Tibial nerve (tissue), 4 donors: Measurements from ENCODE around the gene ATP8A2. TPM values are rescaled to one million over a fixed set of nuclear protein-coding genes. Genes with fewer than 3 reads are reported as not detected.

Experiments
- DNase-seq, 2 donors: peaks; one replicate each; pipeline ENCODE4 v3.0.0-alpha.2; 2019; ENCODE audit warnings: low spot score in 2 of 2
- H3K27ac ChIP-seq, 4 donors: fragments of 200-600 bp; sonication (generic) in 3 of 4; one replicate each; pipeline ENCODE4 v1.5.1; 2017 to 2019; ENCODE audit warnings: mild to moderate bottlenecking in 1 of 4
- H3K27me3 ChIP-seq, 2 donors: fragments of 200-600 bp; sonication (generic) in 1 of 2; one replicate each; pipeline versions ENCODE4 v1.5.1 to v1.6.0; 2017 to 2019
- H3K36me3 ChIP-seq, 3 donors: fragments of 200-600 bp; sonication (generic); one replicate each; pipeline ENCODE4 v1.5.1; 2018 to 2019
- H3K4me1 ChIP-seq, 4 donors: fragments of 200-600 bp; sonication (generic) in 3 of 4; one replicate each; pipeline ENCODE4 v1.5.1; 2017 to 2019
- H3K4me3 ChIP-seq, 4 donors: fragments of 200-600 bp; sonication (generic) in 3 of 4; one replicate each; pipeline ENCODE4 v1.5.1; 2017 to 2019; ENCODE audit warnings: mild to moderate bottlenecking in 1 of 4, moderate library complexity in 1 of 4
- H3K9me3 ChIP-seq, 4 donors: fragments of 200-600 bp; sonication (generic) in 3 of 4; one replicate each; pipeline ENCODE4 v1.5.1; 2017 to 2019
- EP300 ChIP-seq, 2 donors: sonication (generic); formaldehyde crosslinking; IDR thresholded peaks; one replicate each; pipeline ENCODE4 v1.6.1; 2017; ENCODE audit warnings: antibody characterized with exemption in 2 of 2, mild to moderate bottlenecking in 1 of 2
- POLR2A ChIP-seq, 2 donors: fragments of 450-650 bp; IDR thresholded peaks; one replicate each; pipeline ENCODE4 v1.6.1; 2017; ENCODE audit warnings: antibody characterized with exemption in 2 of 2, mild to moderate bottlenecking in 2 of 2, moderate library complexity in 2 of 2
- WGBS, 2 donors: methylation state at CpG; one replicate each; pipeline ENCODE4 v1.1.5; 2018; 5-methylcytosine and 5-hydroxymethylcytosine counted together
- total RNA-seq, 4 donors: library from RNA; depleted of rRNA; stranded (reverse); fragments of >200 nt; gene quantifications; one replicate each; pipeline ENCODE4 v1.1.0, GENCODE V29; 2016
- TF ChIP-seq, protein P1 (sequence below), 5 experiments: fragments of 200-600 bp in 3 of 5; fragments of 450-650 bp in 2 of 5; sonication (generic) in 3 of 5; IDR thresholded peaks; one replicate each; pipeline ENCODE4 v1.5.1; 2016 to 2019; ENCODE audit warnings: antibody characterized with exemption in 5 of 5, mild to moderate bottlenecking in 3 of 5, moderate library complexity in 2 of 5

ATP8A2 gene
- total RNA-seq, 4 donors from 2014 or later, result 0.30 to 1.7 (median 0.61) TPM

- TF ChIP-seq EP300 (IDR thresholded peaks at IDR 0.05) (no peak), POLR2A (IDR thresholded peaks at IDR 0.05) (no peak)
- TF ChIP-seq, protein P1, sequence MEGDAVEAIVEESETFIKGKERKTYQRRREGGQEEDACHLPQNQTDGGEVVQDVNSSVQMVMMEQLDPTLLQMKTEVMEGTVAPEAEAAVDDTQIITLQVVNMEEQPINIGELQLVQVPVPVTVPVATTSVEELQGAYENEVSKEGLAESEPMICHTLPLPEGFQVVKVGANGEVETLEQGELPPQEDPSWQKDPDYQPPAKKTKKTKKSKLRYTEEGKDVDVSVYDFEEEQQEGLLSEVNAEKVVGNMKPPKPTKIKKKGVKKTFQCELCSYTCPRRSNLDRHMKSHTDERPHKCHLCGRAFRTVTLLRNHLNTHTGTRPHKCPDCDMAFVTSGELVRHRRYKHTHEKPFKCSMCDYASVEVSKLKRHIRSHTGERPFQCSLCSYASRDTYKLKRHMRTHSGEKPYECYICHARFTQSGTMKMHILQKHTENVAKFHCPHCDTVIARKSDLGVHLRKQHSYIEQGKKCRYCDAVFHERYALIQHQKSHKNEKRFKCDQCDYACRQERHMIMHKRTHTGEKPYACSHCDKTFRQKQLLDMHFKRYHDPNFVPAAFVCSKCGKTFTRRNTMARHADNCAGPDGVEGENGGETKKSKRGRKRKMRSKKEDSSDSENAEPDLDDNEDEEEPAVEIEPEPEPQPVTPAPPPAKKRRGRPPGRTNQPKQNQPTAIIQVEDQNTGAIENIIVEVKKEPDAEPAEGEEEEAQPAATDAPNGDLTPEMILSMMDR (IDR thresholded peaks at IDR 0.05), result no peak
- H3K36me3 ChIP-seq, result no peaks in the 10 kb centered on the region
- no peak overlapping the region for H3K27ac ChIP-seq
- DNase-seq, result no peak
- 56 to 68% methylated on average over 7 of the region's 7 CpGs for WGBS, 2 donors
- H3K4me1 ChIP-seq, result no peaks in the 10 kb centered on the region
- no peaks in the 10 kb centered on the region for H3K9me3 ChIP-seq
- H3K4me3 ChIP-seq, result no peak overlapping the region
- no peaks in the 10 kb centered on the region for H3K27me3 ChIP-seq
Measured at GRCh38 chr13:25776722-25777121, 404.9 kb downstream of the ATP8A2 start.

- TF ChIP-seq POLR2A (IDR thresholded peaks at IDR 0.05) (no peak), EP300 (IDR thresholded peaks at IDR 0.05) (no peak)
Measured at GRCh38 chr13:25777509-25777908, 405.7 kb downstream of the ATP8A2 start.

DNA sequence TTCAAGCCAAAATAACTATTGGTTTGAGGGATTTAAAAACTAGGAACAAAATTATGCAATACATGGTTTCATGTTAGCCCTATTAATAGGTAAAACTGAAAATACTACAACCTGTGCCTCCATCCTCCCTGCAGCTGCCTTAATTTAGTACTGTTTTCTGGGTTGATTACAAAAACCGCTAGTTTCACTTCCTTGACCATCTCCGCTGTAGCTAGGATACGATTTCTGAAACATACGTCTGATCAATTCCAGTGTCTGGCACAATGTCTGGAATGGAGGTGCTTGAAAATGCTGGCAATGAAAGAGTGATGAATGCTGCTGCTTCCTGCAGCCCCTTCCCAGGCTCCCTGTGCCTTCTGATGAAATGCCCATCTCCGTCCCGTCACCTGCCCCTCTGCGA, 406.6 kb downstream of the ATP8A2 start:
- Histone ChIP-seq H3K9me3 (no peaks in the 10 kb centered on the region), H3K27me3 (no peaks in the 10 kb centered on the region), H3K4me1 (no peaks in the 10 kb centered on the region), H3K36me3 (no peaks in the 10 kb centered on the region), H3K27ac (no peak overlapping the region), H3K4me3 (no peak overlapping the region)
- 87 to 92% methylated on average over 7 of the region's 7 CpGs for WGBS, 2 donors
- no peak for TF ChIP-seq EP300 (IDR thresholded peaks at IDR 0.05)
- no peak for TF ChIP-seq POLR2A (IDR thresholded peaks at IDR 0.05)
- TF ChIP-seq, protein P1 (IDR thresholded peaks at IDR 0.05), result no peak
- no peak for DNase-seq

More at GRCh38 chr13:25777509-25777908, 405.7 kb downstream of the ATP8A2 start:
- H3K27me3 ChIP-seq, result no peaks in the 10 kb centered on the region
- H3K27ac ChIP-seq, result no peak overlapping the region
- DNase-seq, result no peak
- no peak overlapping the region for H3K4me3 ChIP-seq
- 90 to 91% methylated on average over 2 of the region's 2 CpGs for WGBS, 2 donors
- no peaks in the 10 kb centered on the region for H3K4me1 ChIP-seq
- no peaks in the 10 kb centered on the region for H3K9me3 ChIP-seq
- no peaks in the 10 kb centered on the region for H3K36me3 ChIP-seq

DNA sequence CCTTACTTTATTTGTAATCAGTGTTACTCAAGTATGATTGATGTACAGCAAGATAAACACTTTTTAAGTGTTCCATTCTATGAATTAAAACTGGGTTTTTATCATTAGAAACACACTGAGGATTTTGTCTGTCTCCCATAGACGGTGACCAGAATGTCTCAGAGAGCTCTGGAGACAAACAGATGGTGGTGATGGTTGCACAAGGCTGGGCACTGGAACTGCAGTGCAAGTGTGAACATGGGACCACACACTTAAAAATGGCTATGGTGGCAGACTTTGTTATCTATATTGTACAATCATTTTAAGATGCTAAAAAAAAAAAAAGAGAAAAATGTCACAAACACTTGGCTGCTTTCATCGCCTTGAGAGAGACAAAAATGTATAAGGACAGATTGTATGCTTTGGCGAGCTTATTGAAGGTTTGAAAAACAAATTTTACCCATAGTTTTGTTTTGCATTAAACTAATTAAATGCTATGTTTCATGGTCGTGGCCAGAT, 407.1 kb downstream of the ATP8A2 start:
- Histone ChIP-seq H3K27ac (no peak overlapping the region), H3K4me1 (no peaks in the 10 kb centered on the region), H3K27me3 (no peaks in the 10 kb centered on the region), H3K36me3 (no peaks in the 10 kb centered on the region), H3K9me3 (no peaks in the 10 kb centered on the region), H3K4me3 (no peak overlapping the region)
- WGBS, 2 donors, result 72 to 80% methylated on average over 4 of the region's 4 CpGs
- DNase-seq, result no peak
- TF ChIP-seq, protein P1 (IDR thresholded peaks at IDR 0.05), result no peak
- TF ChIP-seq EP300 (IDR thresholded peaks at IDR 0.05), result no peak
- TF ChIP-seq POLR2A (IDR thresholded peaks at IDR 0.05), result no peak

- Histone ChIP-seq H3K4me1 (no peaks in the 10 kb centered on the region), H3K36me3 (no peaks in the 10 kb centered on the region), H3K4me3 (no peak overlapping the region), H3K27me3 (no peaks in the 10 kb centered on the region), H3K9me3 (no peaks in the 10 kb centered on the region), H3K27ac (no peak overlapping the region)
- WGBS, 2 donors, result 85 to 89% methylated on average over 2 of the region's 2 CpGs
- DNase-seq, result no peak
- no peak for TF ChIP-seq EP300 (IDR thresholded peaks at IDR 0.05)
- no peak for TF ChIP-seq POLR2A (IDR thresholded peaks at IDR 0.05)
- TF ChIP-seq, protein P1 (IDR thresholded peaks at IDR 0.05), result no peak
Measured at GRCh38 chr13:25783076-25783475, 411.3 kb downstream of the ATP8A2 start.

GRCh38 chr13:25783601-25784024, 411.8 kb downstream of the ATP8A2 start:
- Histone ChIP-seq H3K27me3 (no peaks in the 10 kb centered on the region), H3K36me3 (no peaks in the 10 kb centered on the region), H3K27ac (no peak overlapping the region), H3K9me3 (no peaks in the 10 kb centered on the region), H3K4me3 (no peak overlapping the region), H3K4me1 (no peaks in the 10 kb centered on the region)
- TF ChIP-seq POLR2A (IDR thresholded peaks at IDR 0.05), result no peak
- TF ChIP-seq, protein P1 (IDR thresholded peaks at IDR 0.05), result no peak
- TF ChIP-seq EP300 (IDR thresholded peaks at IDR 0.05), result no peak
- DNase-seq, result no peak
- 56% methylated on average over 5 of the region's 5 CpGs for WGBS, 2 donors
